Measurements from ENCODE around the gene PRSS12.
"Not testable (repeated sequence)": the region's sequence is repeated elsewhere in the genome, so short reads cannot be mapped to it uniquely, and the experiment has no call there.

Gene PRSS12

DNA sequence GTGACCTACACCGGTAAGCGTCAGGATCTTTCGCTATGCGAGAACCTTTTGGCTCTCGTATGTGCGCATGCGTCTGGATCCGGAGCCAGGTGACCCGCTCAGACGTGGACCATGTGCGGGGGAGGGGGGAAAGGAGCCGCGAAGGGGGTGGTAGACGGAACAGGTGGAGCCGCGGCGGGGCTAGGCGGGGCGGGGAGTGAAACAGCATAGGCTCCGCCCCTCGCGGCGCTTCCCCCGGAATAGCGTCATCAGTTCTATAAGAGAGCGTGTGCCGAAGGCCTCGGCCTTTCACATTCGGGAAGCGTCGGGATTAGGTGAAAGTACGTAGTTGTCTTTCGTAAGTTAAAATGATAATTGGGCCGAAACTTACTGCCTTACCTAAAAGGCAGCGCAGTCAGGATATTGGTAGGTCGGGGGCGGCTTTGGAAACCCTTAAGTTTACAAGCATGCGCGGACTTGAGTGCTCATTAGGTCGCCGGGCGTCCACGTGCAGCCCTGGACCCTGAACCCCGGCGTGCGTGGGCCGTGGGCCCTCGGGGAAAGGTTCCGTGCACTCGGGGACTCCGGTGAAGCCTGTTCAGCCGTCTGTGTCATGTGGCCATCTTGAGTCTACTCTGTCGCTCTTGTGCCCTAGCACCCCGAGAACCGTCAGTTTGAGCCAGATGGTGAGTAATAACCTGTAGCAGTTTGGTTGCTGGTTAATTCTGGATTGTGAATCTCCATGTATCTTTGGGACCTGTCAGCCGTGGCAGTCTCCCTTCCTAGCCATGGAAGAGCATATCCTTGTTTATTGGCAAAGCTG lies 74.1 kb downstream of the PRSS12 start:
- peak; percentile 91 for DNase-seq (ENCODE audit: low read depth)

DNA sequence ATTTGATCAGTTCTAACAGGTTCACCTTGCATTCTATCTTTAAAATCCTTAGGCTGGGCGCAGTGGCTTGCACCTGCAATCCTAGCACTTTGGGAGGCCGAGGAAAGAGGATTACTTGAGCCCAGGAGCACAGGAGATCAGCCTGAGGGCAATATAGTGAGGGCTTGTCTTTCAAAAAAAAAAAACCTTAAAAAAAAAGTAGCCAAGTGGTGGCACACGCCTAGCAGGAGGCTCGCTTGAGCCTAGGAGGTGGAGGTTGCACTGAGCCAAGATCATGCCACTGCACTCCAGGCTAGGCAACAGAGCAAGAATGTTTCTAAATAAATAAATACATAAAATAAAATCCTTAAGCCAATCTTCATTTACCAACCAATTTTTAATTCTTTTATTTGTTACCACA lies 75.6 kb downstream of the PRSS12 start:
- DNase-seq (ENCODE audit: low read depth): no peak

DNA sequence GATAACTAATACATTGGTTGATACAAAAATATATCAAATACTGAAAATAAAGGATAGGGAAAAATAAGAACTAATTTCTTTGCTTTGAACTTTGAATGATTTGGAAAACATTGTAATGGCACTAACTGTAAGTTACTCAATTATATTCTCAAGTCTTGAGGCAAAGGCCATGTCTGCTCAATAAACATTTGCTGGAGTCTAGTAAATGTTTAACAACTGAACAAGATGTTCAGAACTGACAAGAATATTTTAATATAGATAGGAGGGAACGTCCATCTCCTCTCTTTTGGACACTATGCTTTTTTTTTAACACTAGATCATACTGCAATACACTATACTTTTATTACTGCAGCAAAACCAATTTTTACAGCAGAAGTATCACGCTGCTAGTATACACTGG lies 76.2 kb downstream of the PRSS12 start:
- no peak for DNase-seq (ENCODE audit: low read depth)

DNA sequence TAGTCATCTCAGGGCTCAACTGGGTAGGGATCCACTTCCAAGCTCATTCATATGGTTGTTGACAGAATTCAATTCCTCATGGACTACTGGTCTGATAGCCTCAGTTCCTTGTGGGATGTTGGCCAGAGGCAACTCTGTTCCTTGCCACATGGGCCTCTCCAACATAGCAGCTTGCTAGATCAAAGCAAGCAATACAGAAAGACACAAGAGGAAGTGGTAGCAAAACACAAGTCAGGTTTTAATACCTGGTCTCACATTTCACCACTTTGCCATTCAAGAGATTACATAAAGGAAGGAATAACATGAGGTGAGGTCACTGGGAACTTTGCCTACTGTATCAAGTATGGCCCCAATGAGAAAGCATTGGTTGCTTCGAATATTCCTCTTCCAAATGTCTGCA lies 79.2 kb downstream of the PRSS12 start:
- no peak for DNase-seq (ENCODE audit: low read depth)

DNA sequence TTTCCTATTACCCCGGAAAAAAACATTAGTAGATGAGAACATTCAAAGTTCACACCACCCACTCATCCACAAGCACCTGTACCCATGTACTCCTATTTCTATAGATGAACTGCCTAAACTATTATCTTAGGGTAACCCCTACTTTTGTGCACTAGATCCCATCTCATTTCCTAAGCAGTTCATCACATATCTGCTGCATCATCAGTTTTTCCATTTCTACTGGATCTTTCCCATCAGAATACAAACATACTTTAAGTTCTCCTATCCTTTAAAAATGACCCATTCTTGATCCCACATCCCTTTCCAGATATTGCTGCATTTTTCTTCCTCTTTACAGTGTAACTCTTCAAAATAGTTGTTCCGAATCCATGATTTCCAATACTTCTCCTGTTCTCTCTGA lies 81.0 kb downstream of the PRSS12 start:
- no peak for DNase-seq (ENCODE audit: low read depth)

DNA sequence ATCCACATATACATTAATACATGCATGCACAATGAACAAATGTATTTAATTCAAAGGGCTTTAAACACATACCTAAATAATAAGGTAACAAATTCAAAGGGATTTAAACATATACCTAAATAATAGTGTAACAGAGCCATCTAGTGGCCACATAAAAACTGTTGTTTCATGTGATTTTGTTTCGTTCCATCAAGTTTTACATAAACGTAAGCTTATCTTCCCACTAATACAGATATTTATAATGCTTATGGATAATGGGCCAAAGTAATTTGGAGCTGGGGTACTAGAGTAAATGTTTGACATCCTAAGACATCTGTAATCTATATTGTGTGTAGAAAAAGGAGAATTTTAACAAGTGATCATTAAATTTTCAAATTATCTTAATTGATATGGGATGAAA lies 82.3 kb downstream of the PRSS12 start:
- DNase-seq (ENCODE audit: low read depth): peak; percentile 63

DNA sequence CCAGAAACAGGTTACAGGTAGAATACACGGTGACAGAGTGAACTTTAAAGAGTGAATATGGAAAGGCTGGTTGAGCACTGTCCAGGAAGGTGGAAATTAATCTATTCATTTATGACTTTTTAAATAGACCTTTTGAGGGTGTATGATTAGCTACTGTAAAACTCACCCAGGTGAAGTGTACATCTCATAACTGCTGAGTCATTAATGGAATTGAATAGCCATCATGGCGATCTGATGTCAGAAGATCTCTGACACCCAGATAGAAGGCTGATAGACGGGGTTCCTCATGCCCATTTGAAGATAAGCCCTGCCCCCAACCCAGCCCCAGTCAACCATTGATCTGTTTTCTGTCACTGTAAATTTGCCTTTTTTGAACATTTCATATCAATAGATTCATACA lies 84.0 kb downstream of the PRSS12 start:
- no peak for DNase-seq (ENCODE audit: low read depth)

DNA sequence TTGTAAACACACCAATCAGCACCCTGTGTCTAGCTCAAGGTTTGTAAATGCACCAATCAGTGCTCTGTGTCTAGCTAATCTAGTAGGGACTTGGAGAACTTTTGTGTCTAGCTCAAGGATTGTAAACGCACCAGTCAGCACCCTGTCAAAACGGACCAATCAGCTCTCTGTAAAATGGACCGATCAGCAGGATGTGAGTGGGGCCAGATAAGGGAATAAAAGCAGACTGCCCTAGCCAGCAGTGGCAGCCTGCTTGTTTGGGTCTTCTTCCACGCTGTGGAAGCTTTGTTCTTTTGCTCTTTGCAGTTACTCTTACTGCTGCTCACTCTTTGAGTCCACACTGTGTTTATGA lies 86.7 kb downstream of the PRSS12 start:
- DNase-seq (ENCODE audit: low read depth): not testable (repeated sequence)

DNA sequence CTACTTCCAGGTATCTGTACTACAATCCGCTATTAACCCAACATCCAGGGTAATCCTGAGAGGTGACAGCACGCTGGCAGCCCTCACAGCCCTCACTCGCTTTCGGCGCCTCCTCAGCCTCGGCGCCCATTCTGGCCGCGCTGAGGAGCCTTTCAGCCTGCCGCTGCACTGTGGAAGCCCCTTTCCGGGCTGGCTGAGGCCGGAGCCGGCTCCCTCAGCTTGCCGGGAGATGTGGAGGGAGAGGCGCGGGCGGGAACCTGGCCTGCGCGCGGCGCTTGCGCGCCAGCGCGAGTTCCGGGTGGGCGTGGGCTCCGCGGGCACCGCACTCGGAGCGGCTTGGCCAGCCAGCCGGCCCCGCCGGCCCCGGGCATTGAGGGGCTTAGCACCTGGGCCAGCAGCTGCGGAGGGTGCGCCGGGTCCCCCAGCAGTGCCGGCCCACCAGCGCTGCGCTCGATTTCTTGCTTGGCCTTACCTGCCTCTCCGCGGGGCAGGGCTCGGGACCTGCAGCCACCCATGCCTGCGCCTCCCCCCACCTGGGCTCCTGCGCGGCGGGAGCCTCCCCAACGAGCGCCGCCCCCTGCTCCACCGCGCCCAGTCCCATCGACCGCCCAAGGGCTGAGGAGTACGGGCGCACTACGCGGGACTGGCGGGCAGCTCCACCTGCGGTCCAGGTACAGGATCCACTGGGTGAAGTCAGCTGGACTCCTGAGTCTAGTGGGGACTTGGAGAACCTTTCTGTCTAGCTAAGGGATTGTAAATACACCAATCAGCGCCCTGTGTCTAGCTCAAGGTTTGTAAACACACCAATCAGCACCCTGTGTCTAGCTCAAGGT lies 87.3 kb downstream of the PRSS12 start:
- DNase-seq (ENCODE audit: low read depth): no peak

DNA sequence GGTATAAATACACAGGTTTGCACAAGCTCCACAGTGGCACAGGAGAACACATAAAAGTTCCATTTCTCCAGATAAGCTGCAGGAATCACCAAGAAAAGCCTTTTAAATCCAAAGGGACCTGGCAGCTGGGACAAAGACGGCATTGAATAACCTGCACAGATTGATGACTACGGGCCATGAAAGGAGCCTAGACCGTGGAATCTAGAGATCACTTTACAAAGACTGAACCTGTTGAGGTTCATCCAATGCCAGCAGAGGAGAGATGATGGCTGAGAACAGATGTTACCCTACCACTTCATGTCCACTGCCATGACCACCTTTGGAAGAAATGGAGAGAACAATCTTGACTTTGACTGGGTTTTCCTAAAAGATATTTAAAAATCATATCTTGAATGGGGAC lies 88.7 kb downstream of the PRSS12 start:
- no peak for DNase-seq (ENCODE audit: low read depth)

DNA sequence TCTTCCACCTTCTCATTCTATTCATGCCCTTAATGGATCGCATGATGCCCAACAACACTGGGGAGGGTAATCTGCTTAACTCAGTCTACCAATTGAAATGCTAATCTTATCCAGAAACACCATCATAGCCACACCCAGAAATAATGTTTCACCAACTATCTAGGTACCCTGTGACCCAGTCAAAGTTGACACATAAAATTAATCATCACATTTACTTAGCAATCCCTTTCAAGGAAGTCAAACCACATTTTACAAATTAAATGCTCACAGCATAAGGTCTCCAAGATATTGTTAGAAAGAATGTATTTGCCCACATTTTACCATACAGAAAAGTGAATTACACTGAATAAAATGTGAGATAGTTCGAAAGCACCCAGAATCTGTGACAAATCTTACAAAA lies 92.5 kb downstream of the PRSS12 start:
- DNase-seq (ENCODE audit: low read depth): no peak

DNA sequence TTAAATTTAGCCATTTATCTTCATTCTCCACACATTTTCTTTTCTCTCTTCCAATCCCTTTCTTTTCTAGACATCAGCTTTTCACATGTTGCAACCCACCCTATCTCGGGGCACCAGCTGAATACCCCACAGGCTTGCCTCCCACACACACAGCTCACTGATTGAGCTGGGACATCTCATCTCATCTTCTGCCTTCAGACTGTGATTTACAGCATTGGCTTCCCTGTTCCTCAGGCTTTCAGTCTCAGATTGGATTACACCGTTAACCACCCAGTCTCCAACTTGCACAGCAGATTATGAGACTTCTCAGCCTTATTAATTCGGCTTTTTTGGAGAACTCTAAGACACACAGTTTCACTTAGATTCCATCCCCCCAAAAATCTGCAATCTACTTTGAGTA lies 93.7 kb downstream of the PRSS12 start:
- no peak for DNase-seq (ENCODE audit: low read depth)

DNA sequence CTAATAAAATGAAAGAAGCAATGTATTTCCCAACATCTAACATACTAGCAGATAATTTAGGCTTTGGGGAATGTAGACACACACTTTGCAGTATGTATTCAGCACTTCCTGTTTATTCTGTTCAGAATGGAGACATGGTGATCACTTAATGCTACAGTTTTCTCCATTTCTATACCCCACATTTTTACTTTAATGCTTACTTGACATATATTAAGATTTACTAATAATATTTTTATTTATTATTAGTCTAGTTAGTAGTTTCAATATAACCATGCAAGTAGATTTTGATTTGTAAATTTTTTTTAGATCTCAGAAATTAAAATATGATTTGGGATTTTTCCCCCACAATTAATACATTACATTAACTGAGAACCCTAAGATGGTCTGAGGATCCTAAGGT lies 98.4 kb downstream of the PRSS12 start:
- no peak for DNase-seq (ENCODE audit: low read depth)

DNA sequence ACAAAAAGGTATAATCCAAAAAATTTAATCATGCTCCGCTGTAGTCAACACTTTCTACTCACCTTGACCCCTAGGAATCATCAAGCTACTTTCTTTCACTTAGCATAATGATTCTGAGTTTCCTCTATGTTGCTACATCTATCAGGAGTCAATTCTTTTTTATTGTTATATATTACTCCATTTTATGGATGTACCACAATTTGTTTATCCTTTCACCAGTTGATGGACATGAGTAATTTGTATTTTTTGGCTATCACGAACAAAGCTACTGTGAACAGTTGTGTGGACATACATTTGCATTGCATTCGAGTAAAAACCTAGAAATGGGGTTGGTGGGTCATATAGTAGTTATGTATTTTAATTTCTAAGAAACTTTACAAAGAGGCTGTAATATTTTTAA lies 102.9 kb downstream of the PRSS12 start:
- no peak for DNase-seq (ENCODE audit: low read depth)

DNA sequence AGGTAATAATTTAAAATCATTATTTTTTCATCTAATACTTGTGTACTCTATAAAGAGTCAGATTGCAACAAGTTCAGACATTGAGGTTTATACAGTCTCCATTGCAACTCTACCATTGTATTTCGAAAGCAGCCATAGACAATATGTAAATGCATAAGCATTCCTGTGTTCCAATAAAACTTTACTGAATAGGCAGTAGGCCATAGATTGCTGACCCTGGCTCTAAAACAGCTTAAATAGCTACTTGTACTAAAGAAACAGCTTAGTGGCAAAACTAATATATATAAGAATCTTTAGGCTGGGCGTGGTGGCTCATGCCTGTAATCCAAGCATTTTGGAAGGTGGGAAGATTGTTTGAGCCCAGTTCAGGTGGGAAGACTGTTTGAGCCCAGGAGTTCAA lies 115.3 kb downstream of the PRSS12 start:
- DNase-seq (ENCODE audit: low read depth): no peak

DNA sequence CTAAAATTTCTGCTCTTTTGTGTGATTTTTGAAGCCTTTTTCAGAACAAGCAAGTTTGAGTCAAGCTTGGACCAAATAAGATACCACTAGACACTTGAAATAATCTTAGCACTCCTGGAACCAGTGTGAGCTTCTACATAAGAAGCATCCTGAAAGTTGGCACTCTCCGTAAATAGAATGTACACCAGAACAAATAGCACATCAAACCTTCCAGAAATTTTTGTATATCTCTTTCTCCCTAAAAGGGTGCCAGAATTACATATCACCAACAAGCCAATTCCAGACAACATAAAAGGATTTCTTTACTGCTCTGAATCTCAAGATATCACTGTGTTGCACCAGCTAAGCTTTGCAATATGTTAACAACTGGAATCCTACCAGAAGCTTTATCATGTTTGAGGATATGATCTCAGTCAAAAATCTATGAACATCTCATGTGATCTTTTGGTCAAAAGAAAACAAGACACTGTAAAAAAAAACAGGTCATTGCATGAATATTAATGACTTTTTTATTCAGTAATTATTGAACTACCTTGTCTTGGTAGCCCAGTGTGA lies 117.2 kb downstream of the PRSS12 start:
- no peak for DNase-seq (ENCODE audit: low read depth)

All from amniotic epithelial cell (primary cell).